Measurements from ENCODE around the gene ZBTB1.

The ZBTB1 gene

DNA sequence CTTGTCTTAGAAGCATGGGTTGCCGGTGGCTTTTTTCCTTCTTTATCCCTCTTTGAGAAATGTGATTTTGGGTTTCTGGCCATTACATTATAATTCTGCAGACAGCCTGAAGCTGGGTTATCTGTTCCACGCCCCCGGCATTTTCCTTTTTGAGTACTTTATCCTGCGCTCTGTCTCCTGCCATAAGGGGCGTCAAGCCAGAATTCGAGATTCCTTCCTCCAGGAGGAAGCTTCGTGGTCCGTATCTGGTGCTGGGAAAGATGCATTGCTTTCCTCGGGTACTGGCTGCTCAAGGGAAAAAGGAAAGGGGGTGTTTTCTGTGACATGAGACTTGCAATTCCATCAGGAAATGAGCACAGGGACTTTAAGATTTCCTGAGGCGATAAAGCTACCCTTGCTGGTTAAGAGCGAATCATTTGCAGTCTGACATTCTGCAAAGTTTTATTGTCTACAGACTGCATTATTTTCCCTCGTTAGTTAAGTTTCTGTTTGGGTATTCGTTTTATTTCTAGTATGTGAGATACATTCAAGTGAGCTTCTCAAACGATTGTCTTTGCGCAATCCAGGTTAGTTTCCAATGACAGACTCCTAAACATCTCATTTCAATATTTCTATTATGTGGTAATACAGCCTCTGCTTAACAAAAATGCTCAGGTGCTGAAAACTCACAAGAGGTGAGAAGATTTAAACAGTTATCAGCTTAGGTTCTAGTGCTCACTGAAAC is 38.6 kb upstream of the ZBTB1 start:
- TF ChIP-seq BACH2 (CRISPR knock-in tag; IDR thresholded peaks at IDR 0.05; ENCODE audit: borderline replicate concordance) (no peak), GLIS3 (CRISPR knock-in tag; IDR thresholded peaks at IDR 0.05) (no peak)
- TF ChIP-seq, protein P1, sequence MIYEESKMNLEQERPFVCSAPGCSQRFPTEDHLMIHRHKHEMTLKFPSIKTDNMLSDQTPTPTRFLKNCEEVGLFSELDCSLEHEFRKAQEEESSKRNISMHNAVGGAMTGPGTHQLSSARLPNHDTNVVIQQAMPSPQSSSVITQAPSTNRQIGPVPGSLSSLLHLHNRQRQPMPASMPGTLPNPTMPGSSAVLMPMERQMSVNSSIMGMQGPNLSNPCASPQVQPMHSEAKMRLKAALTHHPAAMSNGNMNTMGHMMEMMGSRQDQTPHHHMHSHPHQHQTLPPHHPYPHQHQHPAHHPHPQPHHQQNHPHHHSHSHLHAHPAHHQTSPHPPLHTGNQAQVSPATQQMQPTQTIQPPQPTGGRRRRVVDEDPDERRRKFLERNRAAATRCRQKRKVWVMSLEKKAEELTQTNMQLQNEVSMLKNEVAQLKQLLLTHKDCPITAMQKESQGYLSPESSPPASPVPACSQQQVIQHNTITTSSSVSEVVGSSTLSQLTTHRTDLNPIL (CRISPR knock-in tag; IDR thresholded peaks at IDR 0.05; ENCODE audit: low read depth) = no peak
- peak; percentile 86 for ATAC-seq

DNA sequence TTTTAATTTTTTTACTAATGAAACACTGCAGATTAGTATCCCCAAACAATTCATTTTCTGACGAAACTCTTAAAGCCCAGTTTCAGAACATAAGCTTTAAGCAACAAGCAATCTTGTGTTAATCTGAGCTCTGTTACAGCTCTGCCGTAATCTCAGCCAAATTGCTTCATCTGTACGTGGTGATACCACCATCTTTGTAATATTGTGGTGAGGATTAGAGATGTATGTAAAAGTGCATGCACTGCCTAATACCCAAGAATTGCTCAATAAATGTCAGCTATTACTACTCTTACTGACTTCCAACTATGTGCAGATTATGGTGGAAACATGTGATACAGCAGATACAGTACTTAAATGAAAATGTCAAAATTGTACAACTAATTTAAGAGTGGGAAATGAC is 37.5 kb upstream of the ZBTB1 start:
- no peak for ATAC-seq
- TF ChIP-seq ZNF70 (CRISPR knock-in tag; IDR thresholded peaks at IDR 0.05) (no peak), ZFP3 (CRISPR knock-in tag; IDR thresholded peaks at IDR 0.05) (no peak), ARNTL (CRISPR knock-in tag; IDR thresholded peaks at IDR 0.05; ENCODE audit: borderline replicate concordance, low read depth) (no peak), PPARA (CRISPR knock-in tag; IDR thresholded peaks at IDR 0.05; ENCODE audit: borderline replicate concordance) (no peak), CSDC2 (CRISPR knock-in tag; IDR thresholded peaks at IDR 0.05) (no peak), GLIS3 (CRISPR knock-in tag; IDR thresholded peaks at IDR 0.05) (no peak), RARB (CRISPR knock-in tag; IDR thresholded peaks at IDR 0.05) (no peak), OSR1 (CRISPR knock-in tag; IDR thresholded peaks at IDR 0.05) (no peak), TSHZ2 (CRISPR knock-in tag; IDR thresholded peaks at IDR 0.05) (no peak), TOX (CRISPR knock-in tag; IDR thresholded peaks at IDR 0.05; ENCODE audit: borderline replicate concordance) (no peak), ISL1 (CRISPR knock-in tag; IDR thresholded peaks at IDR 0.05) (no peak), ZNF565 (CRISPR knock-in tag; conservative IDR thresholded peaks at IDR 0.05; ENCODE audit: low read depth) (no peak)
- TF ChIP-seq, protein P2, sequence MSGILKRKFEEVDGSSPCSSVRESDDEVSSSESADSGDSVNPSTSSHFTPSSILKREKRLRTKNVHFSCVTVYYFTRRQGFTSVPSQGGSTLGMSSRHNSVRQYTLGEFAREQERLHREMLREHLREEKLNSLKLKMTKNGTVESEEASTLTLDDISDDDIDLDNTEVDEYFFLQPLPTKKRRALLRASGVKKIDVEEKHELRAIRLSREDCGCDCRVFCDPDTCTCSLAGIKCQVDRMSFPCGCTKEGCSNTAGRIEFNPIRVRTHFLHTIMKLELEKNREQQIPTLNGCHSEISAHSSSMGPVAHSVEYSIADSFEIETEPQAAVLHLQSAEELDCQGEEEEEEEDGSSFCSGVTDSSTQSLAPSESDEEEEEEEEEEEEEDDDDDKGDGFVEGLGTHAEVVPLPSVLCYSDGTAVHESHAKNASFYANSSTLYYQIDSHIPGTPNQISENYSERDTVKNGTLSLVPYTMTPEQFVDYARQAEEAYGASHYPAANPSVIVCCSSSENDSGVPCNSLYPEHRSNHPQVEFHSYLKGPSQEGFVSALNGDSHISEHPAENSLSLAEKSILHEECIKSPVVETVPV (CRISPR knock-in tag; IDR thresholded peaks at IDR 0.05) = no peak
- TF ChIP-seq, protein P3, sequence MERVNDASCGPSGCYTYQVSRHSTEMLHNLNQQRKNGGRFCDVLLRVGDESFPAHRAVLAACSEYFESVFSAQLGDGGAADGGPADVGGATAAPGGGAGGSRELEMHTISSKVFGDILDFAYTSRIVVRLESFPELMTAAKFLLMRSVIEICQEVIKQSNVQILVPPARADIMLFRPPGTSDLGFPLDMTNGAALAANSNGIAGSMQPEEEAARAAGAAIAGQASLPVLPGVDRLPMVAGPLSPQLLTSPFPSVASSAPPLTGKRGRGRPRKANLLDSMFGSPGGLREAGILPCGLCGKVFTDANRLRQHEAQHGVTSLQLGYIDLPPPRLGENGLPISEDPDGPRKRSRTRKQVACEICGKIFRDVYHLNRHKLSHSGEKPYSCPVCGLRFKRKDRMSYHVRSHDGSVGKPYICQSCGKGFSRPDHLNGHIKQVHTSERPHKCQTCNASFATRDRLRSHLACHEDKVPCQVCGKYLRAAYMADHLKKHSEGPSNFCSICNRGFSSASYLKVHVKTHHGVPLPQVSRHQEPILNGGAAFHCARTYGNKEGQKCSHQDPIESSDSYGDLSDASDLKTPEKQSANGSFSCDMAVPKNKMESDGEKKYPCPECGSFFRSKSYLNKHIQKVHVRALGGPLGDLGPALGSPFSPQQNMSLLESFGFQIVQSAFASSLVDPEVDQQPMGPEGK (CRISPR knock-in tag; IDR thresholded peaks at IDR 0.05; ENCODE audit: borderline replicate concordance) = no peak
- TF ChIP-seq, protein P4, sequence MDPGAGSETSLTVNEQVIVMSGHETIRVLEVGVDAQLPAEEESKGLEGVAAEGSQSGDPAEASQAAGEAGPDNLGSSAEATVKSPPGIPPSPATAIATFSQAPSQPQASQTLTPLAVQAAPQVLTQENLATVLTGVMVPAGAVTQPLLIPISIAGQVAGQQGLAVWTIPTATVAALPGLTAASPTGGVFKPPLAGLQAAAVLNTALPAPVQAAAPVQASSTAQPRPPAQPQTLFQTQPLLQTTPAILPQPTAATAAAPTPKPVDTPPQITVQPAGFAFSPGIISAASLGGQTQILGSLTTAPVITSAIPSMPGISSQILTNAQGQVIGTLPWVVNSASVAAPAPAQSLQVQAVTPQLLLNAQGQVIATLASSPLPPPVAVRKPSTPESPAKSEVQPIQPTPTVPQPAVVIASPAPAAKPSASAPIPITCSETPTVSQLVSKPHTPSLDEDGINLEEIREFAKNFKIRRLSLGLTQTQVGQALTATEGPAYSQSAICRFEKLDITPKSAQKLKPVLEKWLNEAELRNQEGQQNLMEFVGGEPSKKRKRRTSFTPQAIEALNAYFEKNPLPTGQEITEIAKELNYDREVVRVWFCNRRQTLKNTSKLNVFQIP (CRISPR knock-in tag; IDR thresholded peaks at IDR 0.05; ENCODE audit: borderline replicate concordance, low read depth) = no peak
- TF ChIP-seq, protein P1 (CRISPR knock-in tag; IDR thresholded peaks at IDR 0.05; ENCODE audit: low read depth) = no peak

- no peak for ATAC-seq
- no peak for TF ChIP-seq ZC3H10 (CRISPR knock-in tag; IDR thresholded peaks at IDR 0.05)
- no peak for TF ChIP-seq TSHZ2 (CRISPR knock-in tag; IDR thresholded peaks at IDR 0.05)
- TF ChIP-seq GLIS3 (CRISPR knock-in tag; IDR thresholded peaks at IDR 0.05) = no peak
- TF ChIP-seq ZFP3 (CRISPR knock-in tag; IDR thresholded peaks at IDR 0.05) = no peak
- TF ChIP-seq OSR1 (CRISPR knock-in tag; IDR thresholded peaks at IDR 0.05) = no peak
- no peak for TF ChIP-seq TCF4 (CRISPR knock-in tag; IDR thresholded peaks at IDR 0.05; ENCODE audit: borderline replicate concordance)
- TF ChIP-seq ESRRG (CRISPR knock-in tag; IDR thresholded peaks at IDR 0.05) = no peak
- TF ChIP-seq, protein P2 (CRISPR knock-in tag; IDR thresholded peaks at IDR 0.05) = no peak
- no peak for TF ChIP-seq ISL1 (CRISPR knock-in tag; IDR thresholded peaks at IDR 0.05)
- TF ChIP-seq ZNF8 (CRISPR knock-in tag; IDR thresholded peaks at IDR 0.05) = no peak
- no peak for TF ChIP-seq TOX (CRISPR knock-in tag; IDR thresholded peaks at IDR 0.05; ENCODE audit: borderline replicate concordance)
- no peak for TF ChIP-seq CSDC2 (CRISPR knock-in tag; IDR thresholded peaks at IDR 0.05)
- TF ChIP-seq RARB (CRISPR knock-in tag; IDR thresholded peaks at IDR 0.05) = no peak
These were observed 37.0 kb upstream of the ZBTB1 start for GRCh38 chr14:64467566-64467965.
